Measurements from ENCODE around the gene SLC35F4. TPM values are rescaled to one million over a fixed set of nuclear protein-coding genes. Genes with fewer than 3 reads are reported as not detected.

Gene SLC35F4
- total RNA-seq, 1 experiment from 2014 or later = not detected

DNA sequence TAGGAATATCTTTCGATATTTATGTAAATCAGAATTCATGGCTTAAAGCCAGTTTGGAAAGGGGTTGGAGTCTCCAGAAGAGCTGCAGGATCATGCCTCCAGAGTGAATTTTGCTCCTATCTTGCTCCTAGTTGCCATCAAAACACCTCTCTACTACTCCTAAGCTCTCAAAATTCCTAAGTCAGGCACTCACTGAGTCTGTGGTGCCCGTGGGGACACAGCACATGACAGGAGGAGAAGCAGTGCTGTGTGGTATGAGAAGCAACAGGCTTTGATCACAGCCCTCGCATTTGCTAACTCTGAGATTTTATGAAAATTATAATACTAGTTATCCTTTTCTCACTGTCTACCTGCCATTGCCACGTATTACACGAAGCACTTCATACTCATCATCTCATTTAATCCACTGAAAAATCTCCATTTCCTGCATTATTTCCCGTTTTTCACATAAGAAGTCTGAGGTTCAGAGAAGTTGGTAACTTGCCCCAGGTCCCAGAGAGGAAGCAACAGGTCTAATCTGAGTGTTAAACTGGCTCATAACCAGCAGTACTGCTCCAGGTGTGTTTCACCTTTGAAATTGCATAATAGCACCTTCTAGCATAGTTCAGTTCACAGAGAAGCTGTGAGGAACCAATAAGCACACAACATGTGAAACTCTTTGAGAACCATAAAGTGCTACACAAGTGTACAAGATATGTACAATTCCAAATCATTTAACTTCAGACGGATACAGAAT, 33.1 kb upstream of the SLC35F4 start:
- no peak overlapping the region for H3K27ac Mint-ChIP-seq (ENCODE audit: unreplicated experiment)
- no peak overlapping the region for H3K4me3 Mint-ChIP-seq (ENCODE audit: unreplicated experiment)
- ChIA-PET CTCF (no interaction called here), POLR2A (no interaction called here)
- DNase-seq = no peak
- no peaks in the 10 kb centered on the region for H3K9me3 Mint-ChIP-seq (ENCODE audit: unreplicated experiment)
- TF ChIP-seq, protein P1, sequence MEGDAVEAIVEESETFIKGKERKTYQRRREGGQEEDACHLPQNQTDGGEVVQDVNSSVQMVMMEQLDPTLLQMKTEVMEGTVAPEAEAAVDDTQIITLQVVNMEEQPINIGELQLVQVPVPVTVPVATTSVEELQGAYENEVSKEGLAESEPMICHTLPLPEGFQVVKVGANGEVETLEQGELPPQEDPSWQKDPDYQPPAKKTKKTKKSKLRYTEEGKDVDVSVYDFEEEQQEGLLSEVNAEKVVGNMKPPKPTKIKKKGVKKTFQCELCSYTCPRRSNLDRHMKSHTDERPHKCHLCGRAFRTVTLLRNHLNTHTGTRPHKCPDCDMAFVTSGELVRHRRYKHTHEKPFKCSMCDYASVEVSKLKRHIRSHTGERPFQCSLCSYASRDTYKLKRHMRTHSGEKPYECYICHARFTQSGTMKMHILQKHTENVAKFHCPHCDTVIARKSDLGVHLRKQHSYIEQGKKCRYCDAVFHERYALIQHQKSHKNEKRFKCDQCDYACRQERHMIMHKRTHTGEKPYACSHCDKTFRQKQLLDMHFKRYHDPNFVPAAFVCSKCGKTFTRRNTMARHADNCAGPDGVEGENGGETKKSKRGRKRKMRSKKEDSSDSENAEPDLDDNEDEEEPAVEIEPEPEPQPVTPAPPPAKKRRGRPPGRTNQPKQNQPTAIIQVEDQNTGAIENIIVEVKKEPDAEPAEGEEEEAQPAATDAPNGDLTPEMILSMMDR (IDR thresholded peaks at IDR 0.05; ENCODE audit: insufficient read depth in 1 of 2, low read depth in 1 of 2, low read length in 1 of 2, severe bottlenecking in 1 of 2, unreplicated experiment in 1 of 2) = no peak
- Histone ChIP-seq H3K4me1 (no peaks in the 10 kb centered on the region), H3K27me3 (replicated peaks; ENCODE audit: control insufficient read depth, insufficient read depth, low read length) (no peaks in the 10 kb centered on the region; the same call in 1 of the 2 replicates), H3K4me3 (ENCODE audit: low read depth, low read length) (no peak overlapping the region), H3K9me3 (no peaks in the 10 kb centered on the region), H3K36me3 (ENCODE audit: control insufficient read depth, insufficient read depth, low read length) (no peaks in the 10 kb centered on the region)
- H3K36me3 Mint-ChIP-seq (ENCODE audit: insufficient read depth, unreplicated experiment) = no peaks in the 10 kb centered on the region
- peaks cover 9% of the 10 kb centered on the region for H3K27me3 Mint-ChIP-seq (ENCODE audit: insufficient read depth, unreplicated experiment)
- H3K4me1 Mint-ChIP-seq (ENCODE audit: low read depth, unreplicated experiment) = no peaks in the 10 kb centered on the region
- no TSS peak for BruUV-seq (replicated peaks)
- intact Hi-C loops (cut with micrococcal nuclease; ENCODE audit: unreplicated experiment) = no loop called here

DNA sequence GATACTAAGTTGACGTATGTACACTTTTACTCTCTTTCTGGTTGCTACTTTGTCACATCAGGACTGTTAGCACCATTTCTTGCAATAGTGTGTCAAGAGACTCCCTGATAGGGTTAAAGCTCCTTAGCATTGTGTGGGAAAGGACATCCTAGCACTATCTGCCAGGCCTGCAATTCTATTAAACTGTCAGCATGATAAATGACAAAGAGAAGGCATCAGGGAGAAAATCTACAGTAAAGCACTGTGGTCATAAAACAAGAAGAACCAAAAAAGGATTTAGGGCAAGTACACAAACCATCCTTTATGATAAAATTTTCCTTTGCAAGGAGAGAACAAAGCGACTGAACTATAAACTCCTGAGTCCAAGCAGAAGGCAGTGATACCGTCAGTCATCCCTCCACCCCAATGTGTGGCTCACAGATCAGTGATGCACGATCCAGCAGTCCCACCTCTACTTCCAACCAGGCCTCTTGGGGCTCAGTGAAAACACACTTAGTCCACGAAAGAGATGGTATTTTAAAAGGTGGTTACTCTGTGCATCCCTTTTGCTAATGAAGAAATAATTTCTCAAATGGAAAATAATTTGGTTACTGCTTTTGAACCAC, 31.4 kb upstream of the SLC35F4 start:
- no peak overlapping the region for H3K27ac Mint-ChIP-seq (ENCODE audit: unreplicated experiment)
- TF ChIP-seq, protein P1 (IDR thresholded peaks at IDR 0.05; ENCODE audit: insufficient read depth in 1 of 2, low read depth in 1 of 2, low read length in 1 of 2, severe bottlenecking in 1 of 2, unreplicated experiment in 1 of 2) = no peak
- Histone ChIP-seq H3K4me1 (no peaks in the 10 kb centered on the region), H3K36me3 (ENCODE audit: control insufficient read depth, insufficient read depth, low read length) (no peaks in the 10 kb centered on the region), H3K27me3 (replicated peaks; ENCODE audit: control insufficient read depth, insufficient read depth, low read length) (no peaks in the 10 kb centered on the region; the same call in 1 of the 2 replicates), H3K4me3 (ENCODE audit: low read depth, low read length) (no peak overlapping the region), H3K9me3 (no peaks in the 10 kb centered on the region)
- H3K9me3 Mint-ChIP-seq (ENCODE audit: unreplicated experiment) = no peaks in the 10 kb centered on the region
- H3K4me1 Mint-ChIP-seq (ENCODE audit: low read depth, unreplicated experiment) = no peaks in the 10 kb centered on the region
- no peak overlapping the region for H3K4me3 Mint-ChIP-seq (ENCODE audit: unreplicated experiment)
- BruUV-seq (replicated peaks) = no TSS peak
- DNase-seq = no peak
- intact Hi-C loops (cut with micrococcal nuclease; ENCODE audit: unreplicated experiment) = no loop called here
- peaks cover 6% of the 10 kb centered on the region for H3K27me3 Mint-ChIP-seq (ENCODE audit: insufficient read depth, unreplicated experiment)
- ChIA-PET POLR2A (no interaction called here), CTCF (no interaction called here)
- no peaks in the 10 kb centered on the region for H3K36me3 Mint-ChIP-seq (ENCODE audit: insufficient read depth, unreplicated experiment)

DNA sequence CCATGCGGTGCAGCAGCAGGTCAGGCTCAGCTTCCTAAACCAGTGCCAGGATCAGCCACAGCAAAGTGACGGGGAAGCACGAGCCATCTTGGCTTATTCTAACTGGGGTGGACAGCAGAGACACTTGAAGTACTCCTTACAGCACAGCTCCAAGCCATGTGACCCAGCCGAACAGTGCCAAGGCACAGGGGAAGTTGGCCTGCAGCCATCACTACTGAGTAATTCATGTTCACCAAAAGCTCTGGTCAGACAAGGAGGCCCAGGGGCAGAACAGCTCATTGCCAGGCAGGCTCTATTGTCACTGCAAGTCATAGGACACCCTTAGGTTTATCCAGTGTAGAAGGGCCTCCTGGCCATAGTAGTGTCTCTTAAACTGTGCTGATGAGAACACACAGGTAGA, 23.4 kb upstream of the SLC35F4 start:
- BruUV-seq (replicated peaks) = no TSS peak
- no peaks in the 10 kb centered on the region for H3K9me3 Mint-ChIP-seq (ENCODE audit: unreplicated experiment)
- CTCF ChIA-PET = no interaction called here
- no peak for DNase-seq
- H3K27ac Mint-ChIP-seq (ENCODE audit: unreplicated experiment) = no peak overlapping the region
- no peaks in the 10 kb centered on the region for H3K27me3 ChIP-seq (replicated peaks; ENCODE audit: control insufficient read depth, insufficient read depth, low read length)
- intact Hi-C loops (cut with micrococcal nuclease; ENCODE audit: unreplicated experiment) = no loop called here
- no peaks in the 10 kb centered on the region for H3K9me3 ChIP-seq
- no peaks in the 10 kb centered on the region for H3K4me1 ChIP-seq
- peaks cover 4% of the 10 kb centered on the region for H3K27me3 Mint-ChIP-seq (ENCODE audit: insufficient read depth, unreplicated experiment)
- H3K36me3 Mint-ChIP-seq (ENCODE audit: insufficient read depth, unreplicated experiment) = no peaks in the 10 kb centered on the region
- no peaks in the 10 kb centered on the region for H3K36me3 ChIP-seq (ENCODE audit: control insufficient read depth, insufficient read depth, low read length)
- POLR2A ChIA-PET = no interaction called here
- no peak overlapping the region for H3K4me3 ChIP-seq (ENCODE audit: low read depth, low read length)
- TF ChIP-seq, protein P1 (IDR thresholded peaks at IDR 0.05; ENCODE audit: insufficient read depth in 1 of 2, low read depth in 1 of 2, low read length in 1 of 2, severe bottlenecking in 1 of 2, unreplicated experiment in 1 of 2) = no peak
- no peak overlapping the region for H3K4me3 Mint-ChIP-seq (ENCODE audit: unreplicated experiment)
- H3K4me1 Mint-ChIP-seq (ENCODE audit: low read depth, unreplicated experiment) = no peaks in the 10 kb centered on the region

Measured in Caco-2 (cell line).